Breast epithelium (tissue), 4 donors: Measurements from ENCODE around the gene SEMA4D. TPM values are rescaled to one million over a fixed set of nuclear protein-coding genes. Genes with fewer than 3 reads are reported as not detected.

Experiments used
- DNase-seq, 2 donors: peaks; one replicate each; pipeline ENCODE4 v3.0.0-alpha.2; 2019; ENCODE audit warnings: low spot score in 2 of 2
- H3K27ac ChIP-seq, 2 donors: fragments of 200-600 bp; sonication (generic) in 1 of 2; one replicate each; pipeline ENCODE4 v1.5.1; 2016 to 2019; ENCODE audit warnings: mild to moderate bottlenecking in 1 of 2
- H3K27me3 ChIP-seq, 2 donors: fragments of 200-600 bp; sonication (generic) in 1 of 2; one replicate each; pipeline versions ENCODE4 v1.5.1 to v1.6.0; 2017 to 2019; ENCODE audit warnings: control low read depth in 1 of 2, mild to moderate bottlenecking in 1 of 2
- H3K36me3 ChIP-seq: fragments of 200-600 bp; one replicate; pipeline ENCODE4 v1.5.1; 2019
- H3K4me1 ChIP-seq, 2 donors: fragments of 200-600 bp; sonication (generic); one replicate each; pipeline ENCODE4 v1.5.1; 2016 to 2019; ENCODE audit warnings: control low read depth in 1 of 2
- H3K4me3 ChIP-seq, 3 donors: fragments of 200-600 bp; sonication (generic); 1 replicate in 2 of 3; 2 replicates in 1 of 3; pipeline ENCODE4 v1.5.1; 2016 to 2019; ENCODE audit warnings: mild to moderate bottlenecking in 3 of 3, moderate library complexity in 2 of 3
- H3K9me3 ChIP-seq, 2 donors: fragments of 200-600 bp; sonication (generic) in 1 of 2; one replicate each; pipeline ENCODE4 v1.5.1; 2016 to 2019; ENCODE audit warnings: control low read depth in 1 of 2
- CTCF ChIP-seq, 3 donors: fragments of 450-650 bp; IDR thresholded peaks; one replicate each; pipeline ENCODE4 v1.5.1; 2016 to 2017; ENCODE audit warnings: antibody characterized with exemption in 3 of 3, mild to moderate bottlenecking in 3 of 3, moderate library complexity in 3 of 3
- POLR2A ChIP-seq: fragments of 450-650 bp; IDR thresholded peaks from one replicate; pipeline ENCODE4 v1.6.1; 2016; ENCODE audit warnings: antibody characterized with exemption, mild to moderate bottlenecking, moderate library complexity
- POLR2AphosphoS5 ChIP-seq, 3 donors: sonication (generic); formaldehyde crosslinking; IDR thresholded peaks; one replicate each; pipeline ENCODE4 v1.6.1; 2017; ENCODE audit warnings: antibody characterized with exemption in 3 of 3
- intact Hi-C: fragments of 100-400 bp; cut with DNase I; formaldehyde crosslinking; loops from one replicate; pipeline ENCODE4 v1.15.1; 2023; ENCODE audit warnings: low total_unique reads
- total RNA-seq, 3 donors: library from RNA; depleted of rRNA; stranded (reverse); fragments of >200 nt; gene quantifications; one replicate each; pipeline ENCODE4 v1.1.0, GENCODE V29; 2016

SEMA4D gene
- total RNA-seq, 3 donors from 2014 or later = 9.9 to 24.6 (median 16.1) TPM

- DNase-seq = no peak
- Histone ChIP-seq H3K9me3 (no peaks in the 10 kb centered on the region), H3K27ac (no peak overlapping the region)
Observed at GRCh38 chr9:89445801-89446251, 52.1 kb downstream of the SEMA4D start.

GRCh38 chr9:89444925-89445765 is 52.8 kb downstream of the SEMA4D start:
- H3K4me1 ChIP-seq = no peaks in the 10 kb centered on the region
- H3K4me3 ChIP-seq = no peak overlapping the region
- no peak for DNase-seq
- no peaks in the 10 kb centered on the region for H3K9me3 ChIP-seq
- H3K36me3 ChIP-seq = peaks cover 5% of the 10 kb centered on the region
- no peak for TF ChIP-seq CTCF (IDR thresholded peaks at IDR 0.05)
- TF ChIP-seq POLR2A = no peak
- no peak for TF ChIP-seq POLR2AphosphoS5 (IDR thresholded peaks at IDR 0.05)
- H3K27ac ChIP-seq = no peak overlapping the region
- intact Hi-C loops = no loop called here
- H3K27me3 ChIP-seq = no peaks in the 10 kb centered on the region

More at GRCh38 chr9:89445801-89446251, 52.1 kb downstream of the SEMA4D start:
- Histone ChIP-seq H3K4me1 (no peaks in the 10 kb centered on the region), H3K36me3 (peaks cover 5% of the 10 kb centered on the region), H3K4me3 (no peak overlapping the region), H3K27me3 (no peaks in the 10 kb centered on the region)
- TF ChIP-seq CTCF (IDR thresholded peaks at IDR 0.05) = no peak
- TF ChIP-seq POLR2A = no peak
- TF ChIP-seq POLR2AphosphoS5 (IDR thresholded peaks at IDR 0.05) = no peak
- intact Hi-C loops = no loop called here

- no peak for TF ChIP-seq CTCF (IDR thresholded peaks at IDR 0.05)
- TF ChIP-seq POLR2A = no peak
- TF ChIP-seq POLR2AphosphoS5 (IDR thresholded peaks at IDR 0.05) = no peak
- no peak for DNase-seq
- Histone ChIP-seq H3K27me3 (no peaks in the 10 kb centered on the region), H3K27ac (no peak overlapping the region), H3K36me3 (peaks cover 5% of the 10 kb centered on the region), H3K4me1 (no peaks in the 10 kb centered on the region), H3K4me3 (no peak overlapping the region), H3K9me3 (no peaks in the 10 kb centered on the region)
- intact Hi-C loops = no loop called here
Observed at GRCh38 chr9:89444274-89444673, 53.6 kb downstream of the SEMA4D start.

- H3K27me3 ChIP-seq = no peaks in the 10 kb centered on the region
- TF ChIP-seq POLR2AphosphoS5 (IDR thresholded peaks at IDR 0.05) = no peak
- no peak for TF ChIP-seq POLR2A
- TF ChIP-seq CTCF (IDR thresholded peaks at IDR 0.05) = no peak
- no peaks in the 10 kb centered on the region for H3K4me1 ChIP-seq
- intact Hi-C loops = no loop called here
- no peak for DNase-seq
- peaks cover 5% of the 10 kb centered on the region for H3K36me3 ChIP-seq
- H3K4me3 ChIP-seq = no peak overlapping the region
- no peak overlapping the region for H3K27ac ChIP-seq
- no peaks in the 10 kb centered on the region for H3K9me3 ChIP-seq
Observed at GRCh38 chr9:89442981-89443814, 54.7 kb downstream of the SEMA4D start.
